Right lung (tissue), 5 donors: ENCODE data around the gene TOPAZ1. TPM values are rescaled to one million over a fixed set of nuclear protein-coding genes. Genes with fewer than 3 reads are reported as not detected.

Experiments used
- polyA plus RNA-seq, 5 donors: library from polyadenylated mRNA; unstranded; fragments of 120-200 nt; gene quantifications; one replicate each; pipeline versions ENCODE4 v1.2.1 to v1.2.3, GENCODE V29; 2013; ENCODE audit warnings: inconsistent platforms in 1 of 5, low replicate concordance in 1 of 5; ENCODE audit not compliant: insufficient read length in 5 of 5, insufficient read depth in 1 of 5

TOPAZ1 gene
- polyA plus RNA-seq, 5 donors: not detected

Other genes starting within 250 kb of the TOPAZ1 start
- gene TCAIM, start 96.9 kb downstream of the TOPAZ1 start, polyA plus RNA-seq: 10 to 100 TPM; 20.2 to 29.4 (median 26.3) TPM
- 10 to 100 TPM; 19.5 to 33.5 (median 26.5) TPM for gene ZNF445, start 235.8 kb downstream of the TOPAZ1 start, polyA plus RNA-seq